Endothelial cell of umbilical vein (primary cell): ENCODE measurements around the gene MAP3K21. TPM values are rescaled to one million over a fixed set of nuclear protein-coding genes. Genes with fewer than 3 reads are reported as not detected.

Experiments used
- BruUV-seq: library from RNA; stranded (reverse); fragments of 400-500 nt; replicated peaks from 2 replicates; lab custom pipeline; 2021; lab: Mats Ljungman, UMichigan
- CTCF ChIA-PET: fragments of 300-600, 350-600 bp; sonication (Branson Sonifier 250); formaldehyde crosslinking; loops from one replicate; lab custom pipeline; 2021; ENCODE audit warnings: antibody characterized with exemption, inconsistent platforms; lab: Charles Lee
- POLR2A ChIA-PET: fragments of 300-600, 350-600 bp; sonication (Branson Sonifier 250); formaldehyde crosslinking; loops from one replicate; lab custom pipeline; 2021; ENCODE audit warnings: antibody characterized with exemption, inconsistent platforms; lab: Charles Lee
- DNase-seq: peaks from one replicate; pipeline ENCODE4 v3.0.0-alpha.2; 2011; ENCODE audit warnings: low read depth, low spot score
- FAIRE-seq: peaks from 2 replicates; lab custom pipeline; 2011; peaks lifted over from hg19 to GRCh38; lab: Jason Lieb, UNC
- H2AFZ ChIP-seq: 2 replicates; pipeline ENCODE4 v1.6.0; 2012; ENCODE audit warnings: low read depth, low read length, control low read depth, inconsistent platforms
- H3K27ac ChIP-seq: 2 replicates; pipeline ENCODE4 v1.5.1; 2011; ENCODE audit warnings: low read depth, mild to moderate bottlenecking, control low read depth, low read length, moderate library complexity; ENCODE audit not compliant: insufficient read depth
- H3K27me3 ChIP-seq, 2 experiments: 2 replicates each; pipeline versions ENCODE4 v1.6.0 to v1.6.1; 2011; ENCODE audit warnings: low read length in 2 of 2, mixed read lengths in 1 of 2; ENCODE audit not compliant: control insufficient read depth in 2 of 2, insufficient read depth in 2 of 2
- H3K36me3 ChIP-seq, 2 experiments: 2 replicates in 1 of 2; 3 replicates in 1 of 2; pipeline ENCODE4 v1.5.1; 2011; ENCODE audit warnings: low read length in 2 of 2, mild to moderate bottlenecking in 1 of 2, moderate library complexity in 1 of 2; ENCODE audit not compliant: control insufficient read depth in 2 of 2, insufficient read depth in 2 of 2; ENCODE audit errors: extremely low read depth in 1 of 2
- H3K4me1 ChIP-seq: 3 replicates; pipeline ENCODE4 v1.5.1; 2011; ENCODE audit warnings: mild to moderate bottlenecking, low read length; ENCODE audit not compliant: control insufficient read depth, insufficient read depth; ENCODE audit errors: extremely low read depth
- H3K4me2 ChIP-seq: 2 replicates; pipeline ENCODE4 v1.6.1; 2011; ENCODE audit warnings: low read length, control low read depth, mixed read lengths; ENCODE audit not compliant: insufficient read depth
- H3K4me3 ChIP-seq, 3 experiments: fragments of 200-600 bp in 1 of 3; sonication (generic), shearing (Covaris generic) in 1 of 3; replicated peaks in 1 of 3; 2 replicates each; pipeline ENCODE4 v1.5.1; 2011 to 2016; ENCODE audit warnings: control low read depth in 3 of 3, low read length in 3 of 3, mild to moderate bottlenecking in 2 of 3, inconsistent platforms in 1 of 3, low read depth in 1 of 3, moderate library complexity in 1 of 3; ENCODE audit not compliant: insufficient read depth in 1 of 3
- H3K79me2 ChIP-seq: 2 replicates; pipeline ENCODE4 v1.6.0; 2012; ENCODE audit warnings: low read length, inconsistent platforms; ENCODE audit not compliant: control insufficient read depth, insufficient read depth
- H3K9ac ChIP-seq: replicated peaks from 2 replicates; pipeline ENCODE3; 2011; ENCODE audit warnings: low read length, control low read depth; ENCODE audit not compliant: insufficient read depth; ENCODE audit errors: extremely low read depth
- H3K9me1 ChIP-seq: replicated peaks from 3 replicates; pipeline ENCODE4 v1.6.0; 2011; ENCODE audit warnings: mild to moderate bottlenecking, low read length; ENCODE audit not compliant: control insufficient read depth, insufficient read depth; ENCODE audit errors: extremely low read depth
- H3K9me3 ChIP-seq: replicated peaks from 2 replicates; pipeline ENCODE4 v1.5.1; 2012; ENCODE audit warnings: low read length, inconsistent platforms; ENCODE audit not compliant: control insufficient read depth, insufficient read depth
- H4K20me1 ChIP-seq: replicated peaks from 2 replicates; pipeline ENCODE3; 2011; ENCODE audit warnings: mild to moderate bottlenecking, low read length; ENCODE audit not compliant: control insufficient read depth, insufficient read depth; ENCODE audit errors: extremely low read depth
- EZH2 ChIP-seq: IDR thresholded peaks from 2 replicates; pipeline ENCODE4 v1.6.1; 2012; ENCODE audit warnings: borderline replicate concordance, low read depth, mild to moderate bottlenecking, moderate library complexity, low read length, inconsistent platforms; ENCODE audit not compliant: severe bottlenecking
- FOS ChIP-seq: IDR thresholded peaks from 2 replicates; pipeline ENCODE4 v1.6.1; 2011; ENCODE audit warnings: mild to moderate bottlenecking, low read length, moderate library complexity, borderline replicate concordance; ENCODE audit not compliant: insufficient read depth
- GATA2 ChIP-seq: IDR thresholded peaks from 2 replicates; pipeline ENCODE4 v1.7.0; 2011; ENCODE audit warnings: low read depth, mild to moderate bottlenecking, moderate library complexity, mixed read lengths, low read length; ENCODE audit not compliant: insufficient read length, insufficient read depth
- JUN ChIP-seq: IDR thresholded peaks from 2 replicates; pipeline ENCODE4 v1.6.1; 2011; ENCODE audit warnings: borderline replicate concordance, low read depth; ENCODE audit not compliant: insufficient read length, insufficient read depth
- MYC ChIP-seq: IDR thresholded peaks from one replicate; pipeline ENCODE4 v1.6.1; 2011; ENCODE audit warnings: mild to moderate bottlenecking, low read depth, low read length
- POLR2A ChIP-seq: IDR thresholded peaks from 2 replicates; pipeline ENCODE4 v1.6.1; 2012; ENCODE audit warnings: low read depth, mild to moderate bottlenecking, control low read depth, low read length
- POLR2AphosphoS5 ChIP-seq: IDR thresholded peaks from 2 replicates; pipeline ENCODE4 v1.6.1; 2012; ENCODE audit warnings: low read depth, mild to moderate bottlenecking, control low read depth, low read length, moderate library complexity; ENCODE audit not compliant: insufficient read depth
- dilution Hi-C: fragments of 300-500 bp; cut with MboI; formaldehyde crosslinking; loops from one replicate; pipeline ENCODE4 v1.15.0; 2019; ENCODE audit warnings: low sequenced_read_pairs; ENCODE audit not compliant: extremely low pct_ligation_motif_present
- intact Hi-C: fragments of 100-400 bp; cut with micrococcal nuclease; formaldehyde crosslinking; loops from one replicate; pipeline ENCODE4 v1.10.0; 2022
- polyA plus RNA-seq, 4 experiments: library from polyadenylated mRNA; depleted of rRNA in 3 of 4; stranded (reverse) in 3 of 4; unstranded in 1 of 4; fragments of >200 nt; gene quantifications; 2 replicates each; pipeline versions ENCODE4 v1.2.1 to v1.2.3, GENCODE V29; 2011 to 2012; ENCODE audit warnings: missing spikeins in 1 of 4
- total RNA-seq: library from RNA; stranded (reverse); gene quantifications from 2 replicates; pipeline ENCODE4 v1.2.3, GENCODE V29; 2021
- TF ChIP-seq, protein P1 (sequence below): IDR thresholded peaks from 2 replicates; pipeline ENCODE4 v1.6.1; 2011; ENCODE audit not compliant: insufficient read depth, insufficient read length
- TF ChIP-seq, protein P2 (sequence below), 2 donors: IDR thresholded peaks; 1 replicate in 1 of 2; 2 replicates in 1 of 2; pipeline ENCODE4 v1.5.1; 2011; ENCODE audit warnings: low read length in 2 of 2, mild to moderate bottlenecking in 2 of 2, moderate library complexity in 2 of 2, control low read depth in 1 of 2, inconsistent platforms in 1 of 2, low read depth in 1 of 2; ENCODE audit not compliant: insufficient read depth in 1 of 2; ENCODE audit errors: extremely low read depth in 1 of 2

The MAP3K21 gene
- total and polyA plus RNA-seq, 2 donors (not counting 3 experiments of a cell fraction or from before 2014, with no cell fraction given), result 0.65 to 0.95 TPM

DNA sequence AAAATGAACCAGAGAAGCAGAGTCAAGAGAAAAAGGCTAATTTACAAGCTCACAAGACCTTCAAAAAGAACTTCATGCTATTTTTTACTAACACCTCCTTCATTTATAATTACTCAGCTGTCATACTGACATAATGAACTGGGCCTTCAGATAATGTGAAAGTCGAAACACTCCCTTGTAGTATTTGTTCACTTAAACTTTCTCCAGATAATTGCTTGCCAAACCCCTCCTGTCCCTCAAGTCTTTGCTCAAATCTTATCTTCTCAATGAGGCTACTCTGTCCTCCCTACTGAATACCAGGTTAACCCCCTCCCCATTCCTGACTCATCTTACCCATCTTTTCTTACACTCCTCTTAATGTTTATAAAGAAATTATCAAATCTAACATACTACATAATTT is 11.1 kb upstream of the MAP3K21 start:
- TF ChIP-seq FOS (no peak), EZH2 (no peak), MYC (no peak), POLR2AphosphoS5 (no peak), JUN (no peak), GATA2 (no peak), POLR2A (no peak)
- TF ChIP-seq, protein P1, sequence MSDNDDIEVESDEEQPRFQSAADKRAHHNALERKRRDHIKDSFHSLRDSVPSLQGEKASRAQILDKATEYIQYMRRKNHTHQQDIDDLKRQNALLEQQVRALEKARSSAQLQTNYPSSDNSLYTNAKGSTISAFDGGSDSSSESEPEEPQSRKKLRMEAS, result no peak
- TF ChIP-seq, protein P2, sequence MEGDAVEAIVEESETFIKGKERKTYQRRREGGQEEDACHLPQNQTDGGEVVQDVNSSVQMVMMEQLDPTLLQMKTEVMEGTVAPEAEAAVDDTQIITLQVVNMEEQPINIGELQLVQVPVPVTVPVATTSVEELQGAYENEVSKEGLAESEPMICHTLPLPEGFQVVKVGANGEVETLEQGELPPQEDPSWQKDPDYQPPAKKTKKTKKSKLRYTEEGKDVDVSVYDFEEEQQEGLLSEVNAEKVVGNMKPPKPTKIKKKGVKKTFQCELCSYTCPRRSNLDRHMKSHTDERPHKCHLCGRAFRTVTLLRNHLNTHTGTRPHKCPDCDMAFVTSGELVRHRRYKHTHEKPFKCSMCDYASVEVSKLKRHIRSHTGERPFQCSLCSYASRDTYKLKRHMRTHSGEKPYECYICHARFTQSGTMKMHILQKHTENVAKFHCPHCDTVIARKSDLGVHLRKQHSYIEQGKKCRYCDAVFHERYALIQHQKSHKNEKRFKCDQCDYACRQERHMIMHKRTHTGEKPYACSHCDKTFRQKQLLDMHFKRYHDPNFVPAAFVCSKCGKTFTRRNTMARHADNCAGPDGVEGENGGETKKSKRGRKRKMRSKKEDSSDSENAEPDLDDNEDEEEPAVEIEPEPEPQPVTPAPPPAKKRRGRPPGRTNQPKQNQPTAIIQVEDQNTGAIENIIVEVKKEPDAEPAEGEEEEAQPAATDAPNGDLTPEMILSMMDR (IDR thresholded peaks at IDR 0.05; ENCODE audit: extremely low read depth in 1 of 2, insufficient read depth in 1 of 2, low read depth in 1 of 2, low read length in 2 of 2), result no peak
- Histone ChIP-seq H3K27me3 (peaks cover 0 to 12% of the 10 kb centered on the region in 2 experiments), H3K27ac (no peak overlapping the region), H3K9ac (no peak overlapping the region), H3K36me3 (no peaks in the 10 kb centered on the region), H3K9me3 (no peaks in the 10 kb centered on the region), H3K79me2 (no peaks in the 10 kb centered on the region), H3K4me1 (no peaks in the 10 kb centered on the region), H2AFZ (no peak overlapping the region), H3K9me1 (no peaks in the 10 kb centered on the region), H3K4me3 (no peak overlapping the region), H4K20me1 (no peaks in the 10 kb centered on the region), H3K4me2 (no peak overlapping the region)
- DNase-seq (no peak), FAIRE-seq (no peak)
- BruUV-seq, result no TSS peak
- POLR2A ChIA-PET, result no interaction called here
- dilution Hi-C loops, result no loop called here
- CTCF ChIA-PET, result interaction anchor here (1.0 to 2.4 kb wide), 3 partner anchors 12 to 815 kb away, joined by 3 to 21 read pairs (median 3); no protein-coding TSS in a partner anchor
- intact Hi-C loops, result no loop called here
